GM21423 (cell line): Measurements from ENCODE around the gene SMC6.
A peak's percentile ranks its signal among the peaks of the same experiment; 100 is the strongest.

Experiments used
- ATAC-seq: cut with Tn5 transposase; IDR thresholded peaks from one replicate; pipeline ENCODE4 v1.9.1; 2021; ENCODE audit warnings: mild to moderate bottlenecking, moderate library complexity; ENCODE audit not compliant: unreplicated experiment

SMC6 gene

DNA sequence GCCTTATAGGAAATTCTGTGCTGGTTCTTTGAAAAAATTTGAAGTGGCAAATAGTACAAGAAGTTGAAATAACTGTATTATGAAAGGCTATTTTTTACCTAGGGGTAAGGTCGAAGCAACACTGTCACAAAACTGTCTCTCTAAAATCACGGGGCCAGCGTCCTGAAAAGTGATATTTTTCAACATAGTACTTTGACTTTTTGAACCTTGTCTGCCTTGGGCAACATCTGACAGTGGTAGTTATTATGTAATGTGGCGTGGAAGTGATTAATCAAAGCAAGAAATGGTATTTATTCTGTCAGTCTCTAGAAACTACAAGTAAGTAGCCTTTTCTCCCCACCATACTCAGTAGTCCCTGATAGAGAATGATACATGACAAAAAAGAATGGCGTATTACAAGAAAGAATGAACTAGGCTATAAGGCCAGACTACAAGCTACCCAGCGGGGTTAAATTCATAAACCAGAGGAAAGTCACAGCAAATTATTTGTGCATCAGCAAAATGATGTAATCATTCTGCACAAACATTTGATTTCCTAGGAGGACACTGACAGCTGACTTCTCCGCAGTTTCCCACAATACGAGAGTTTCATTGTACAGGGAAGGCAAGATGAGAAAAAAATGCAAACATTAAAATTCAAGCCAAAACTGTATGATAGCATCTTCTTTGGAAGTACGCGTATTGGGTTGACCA, 10.2 kb upstream of the SMC6 start:
- ATAC-seq = no peak

DNA sequence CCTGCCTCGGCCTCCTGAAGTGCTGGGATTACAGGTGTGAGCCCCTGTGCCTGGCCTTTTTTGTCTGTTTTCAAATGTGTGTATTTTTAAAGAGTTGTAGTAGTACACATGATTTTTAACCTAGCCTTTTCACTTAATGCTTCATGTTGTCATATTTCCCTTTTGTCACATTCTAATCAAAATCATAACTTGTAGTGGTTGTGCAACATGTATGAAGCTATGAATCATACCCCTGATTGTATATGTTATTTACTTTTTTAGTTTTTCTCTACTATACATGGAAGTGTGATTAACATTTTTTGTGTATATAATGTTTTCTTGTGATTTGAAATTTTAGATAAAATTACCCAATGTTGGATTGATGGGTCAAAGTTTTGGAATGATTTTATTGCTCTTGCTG, 8.8 kb upstream of the SMC6 start:
- no peak for ATAC-seq

DNA sequence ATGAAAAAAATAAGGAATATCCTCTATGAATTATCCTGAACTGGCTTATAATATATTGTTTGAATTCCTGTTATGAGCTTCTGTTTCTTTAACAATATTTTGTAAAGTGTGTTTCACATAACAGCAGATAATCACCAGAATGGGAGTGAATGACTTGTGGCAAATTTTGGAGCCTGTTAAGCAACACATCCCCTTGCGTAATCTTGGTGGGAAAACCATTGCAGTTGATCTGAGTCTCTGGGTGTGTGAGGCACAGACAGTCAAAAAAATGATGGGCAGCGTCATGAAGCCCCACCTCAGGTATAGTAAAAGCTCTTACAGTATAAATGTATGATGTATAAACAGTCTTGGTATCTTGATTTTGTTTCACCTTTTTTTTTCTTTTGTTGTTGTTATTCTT, 6.2 kb upstream of the SMC6 start:
- no peak for ATAC-seq

DNA sequence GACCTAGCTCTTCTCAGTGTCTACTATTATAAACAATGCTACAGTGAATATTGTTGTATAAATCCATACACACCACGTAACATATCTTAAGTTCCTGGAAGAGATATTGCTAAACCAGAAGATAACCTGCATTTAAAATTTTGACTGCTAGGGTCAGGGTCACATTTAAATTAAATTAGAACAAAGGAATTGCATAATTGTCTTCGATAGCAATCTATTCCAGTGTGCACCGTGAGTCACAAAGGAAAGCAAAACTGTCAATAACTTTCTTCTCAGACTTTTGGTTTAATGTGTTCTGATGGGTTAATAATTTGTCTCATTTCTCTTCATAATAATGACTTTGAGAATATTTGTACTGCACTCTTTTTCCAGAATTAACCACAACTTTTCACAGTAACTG, 4.5 kb upstream of the SMC6 start:
- no peak for ATAC-seq

DNA sequence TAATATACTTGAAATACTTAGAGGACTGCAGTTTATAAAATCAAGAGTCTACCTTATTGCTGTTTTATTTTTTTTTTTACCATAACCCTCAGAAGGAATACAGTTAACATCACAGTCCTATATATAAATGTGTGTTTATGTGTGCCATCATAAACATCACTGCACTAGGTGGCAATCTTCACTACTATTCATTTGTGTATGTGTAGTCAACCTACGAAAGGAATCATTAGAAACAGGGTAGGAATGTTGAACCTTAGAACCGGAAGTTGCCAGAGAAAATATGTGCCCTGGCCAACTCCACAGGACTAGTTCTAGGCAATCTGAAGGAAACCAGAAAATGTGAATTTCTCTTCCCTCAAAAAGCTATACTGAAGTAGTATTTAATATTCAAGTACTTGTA, 3.7 kb upstream of the SMC6 start:
- ATAC-seq = no peak

DNA sequence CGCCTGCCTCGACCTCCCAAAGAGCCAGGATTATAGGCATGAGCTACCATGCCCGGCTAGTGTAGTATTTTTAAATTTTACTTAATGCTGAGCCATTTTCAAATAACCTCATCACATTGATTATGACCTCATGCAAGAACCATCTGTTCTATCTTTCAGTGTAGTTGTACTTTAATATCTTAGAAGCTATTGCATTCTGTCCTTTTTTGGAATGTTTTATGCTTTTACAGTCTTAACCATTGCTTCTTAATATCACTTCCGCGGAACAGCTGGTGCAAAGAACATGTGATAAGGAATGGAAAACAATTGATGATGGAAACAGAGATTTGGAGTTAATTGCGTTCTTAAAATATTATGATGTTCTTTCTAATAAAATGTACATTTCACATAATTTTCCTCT, 3.1 kb upstream of the SMC6 start:
- no peak for ATAC-seq

DNA sequence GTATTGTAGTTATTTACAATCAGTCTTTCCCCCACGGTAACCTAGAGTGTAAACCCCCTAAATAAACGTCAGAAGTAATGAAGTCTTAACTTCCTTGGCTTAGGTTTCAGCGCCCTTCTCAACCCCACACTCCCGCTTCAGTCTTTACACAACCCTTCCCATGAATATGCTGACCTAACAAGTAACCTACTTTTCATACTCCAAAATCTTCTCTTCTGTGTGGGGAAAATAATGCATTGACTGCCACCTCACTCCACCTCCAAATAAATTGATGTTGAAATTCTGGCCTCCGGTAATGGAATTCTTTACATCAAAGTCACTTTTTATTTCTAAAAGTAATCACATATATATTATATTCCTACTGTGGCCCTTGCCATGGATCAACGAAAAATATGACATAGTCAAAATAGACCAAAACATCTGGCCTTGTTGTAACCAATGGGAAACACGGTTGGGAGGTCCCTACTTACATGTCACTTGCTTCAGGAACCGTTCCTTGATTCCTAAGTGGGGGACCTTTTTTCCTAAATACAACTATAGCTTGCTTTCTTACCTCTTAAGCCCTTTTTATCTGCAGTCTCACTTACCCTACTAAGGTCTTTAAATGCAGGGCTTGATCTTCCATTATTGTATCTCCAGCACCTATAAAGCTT, 1.3 kb upstream of the SMC6 start:
- no peak for ATAC-seq

DNA sequence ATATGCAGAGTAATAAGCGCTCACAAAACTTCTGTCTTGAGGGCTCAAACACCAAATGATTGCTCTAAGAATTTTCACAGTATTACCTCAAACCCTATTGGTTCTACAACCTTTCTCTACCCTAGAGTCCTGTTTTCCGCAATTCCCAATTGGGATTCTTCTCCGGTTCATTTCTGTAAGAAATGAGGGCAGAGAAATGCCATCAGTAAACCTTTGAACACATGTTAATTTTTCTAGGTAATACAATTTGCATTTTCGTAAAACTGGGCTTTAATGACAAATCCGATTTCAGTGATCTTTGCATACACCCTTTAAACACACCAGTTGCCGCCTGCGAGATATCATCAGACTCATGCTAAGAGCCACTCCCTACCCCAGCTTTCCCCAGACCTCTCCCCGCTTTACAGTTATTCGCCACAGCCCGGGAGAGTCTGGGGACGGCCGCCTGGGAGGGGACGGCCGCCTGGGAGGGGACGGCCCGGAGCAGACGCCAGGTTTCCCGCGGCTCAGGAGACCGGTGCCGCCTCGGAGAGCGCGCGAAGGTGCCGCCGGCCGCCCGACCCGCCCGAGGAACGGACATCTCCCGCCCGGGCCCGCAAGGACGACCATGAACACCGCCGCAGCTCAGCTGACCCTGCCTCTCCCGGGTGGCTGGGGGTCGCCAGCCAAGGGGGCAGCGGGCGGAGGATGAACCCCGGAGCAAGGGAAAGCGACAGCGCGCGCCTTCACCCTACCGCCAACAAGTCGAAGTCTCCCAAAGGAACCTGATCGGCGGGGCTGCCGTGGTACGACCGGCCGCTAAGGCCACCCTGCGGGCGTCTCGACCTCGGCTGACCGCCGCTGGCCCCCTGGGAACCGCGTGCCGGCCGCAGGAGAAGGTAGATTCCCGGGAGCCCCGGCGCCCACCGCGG, 463 bp downstream of the SMC6 start:
- ATAC-seq = peak; percentile 32

DNA sequence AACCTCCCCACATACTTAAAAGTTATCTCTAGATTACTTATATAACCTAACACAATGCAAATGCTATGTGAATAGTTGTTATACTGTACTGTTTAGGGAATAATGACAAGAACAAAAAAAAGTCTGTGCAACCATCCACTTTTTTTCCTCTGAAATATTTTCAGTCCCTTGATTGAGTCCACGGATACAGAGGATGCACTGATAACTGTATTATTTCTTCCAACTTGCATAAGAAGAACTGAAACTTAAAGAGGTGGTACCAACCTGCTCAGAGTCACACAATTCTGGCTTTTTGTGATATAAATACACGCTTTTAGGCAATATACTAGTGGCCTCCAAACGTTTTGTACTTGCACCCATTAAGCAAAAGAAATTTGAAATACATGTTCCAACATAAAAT, 1.4 kb downstream of the SMC6 start:
- peak; percentile 12 for ATAC-seq

DNA sequence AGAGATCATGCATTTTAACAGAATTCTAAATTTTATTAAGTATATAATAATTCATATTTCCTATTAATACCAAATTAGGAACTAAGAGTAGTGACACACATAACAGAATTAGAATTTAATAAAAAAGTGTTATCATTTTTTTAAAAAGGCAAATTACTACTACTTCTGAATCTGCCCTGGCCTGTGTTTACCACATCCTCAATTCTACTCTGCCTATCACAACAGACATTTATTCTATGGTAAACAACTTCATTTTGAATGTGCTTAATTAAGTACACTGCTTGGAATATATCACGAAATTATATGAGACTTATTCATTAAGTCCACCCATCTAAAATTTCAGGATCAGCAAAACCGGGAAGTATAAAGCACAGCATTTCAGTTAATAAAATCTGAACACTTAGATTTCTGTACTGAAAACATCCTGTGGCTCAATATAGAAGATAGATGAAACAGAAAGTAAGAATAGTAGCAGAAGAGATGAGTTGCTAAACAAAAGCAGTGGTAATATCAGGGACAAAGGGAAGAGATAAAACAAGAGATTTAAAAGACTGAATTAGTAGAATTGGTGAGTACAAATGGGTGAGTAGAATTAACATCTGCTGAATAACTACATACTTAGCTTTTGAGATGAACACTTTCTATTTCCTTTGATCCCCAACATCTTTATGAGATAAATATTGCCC, 3.7 kb downstream of the SMC6 start:
- peak; percentile 23 for ATAC-seq

DNA sequence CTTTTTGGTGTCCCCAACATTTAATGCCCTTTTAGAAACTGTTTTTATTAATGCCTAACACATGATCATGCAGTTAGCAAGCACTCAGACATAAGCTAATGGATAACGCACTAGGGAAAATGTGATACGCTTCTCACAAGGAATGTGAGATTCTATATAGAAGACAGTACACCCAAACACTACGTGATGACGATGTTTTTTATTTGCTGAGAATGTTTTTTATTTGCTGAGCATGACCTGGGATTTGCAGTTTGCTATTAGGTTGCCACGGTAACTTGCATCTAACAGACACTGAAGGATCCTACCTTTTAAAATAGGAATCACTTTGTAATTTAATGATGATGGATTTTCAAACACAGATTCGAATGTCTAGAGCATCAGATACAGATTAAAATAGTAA, 4.9 kb downstream of the SMC6 start:
- ATAC-seq = no peak

DNA sequence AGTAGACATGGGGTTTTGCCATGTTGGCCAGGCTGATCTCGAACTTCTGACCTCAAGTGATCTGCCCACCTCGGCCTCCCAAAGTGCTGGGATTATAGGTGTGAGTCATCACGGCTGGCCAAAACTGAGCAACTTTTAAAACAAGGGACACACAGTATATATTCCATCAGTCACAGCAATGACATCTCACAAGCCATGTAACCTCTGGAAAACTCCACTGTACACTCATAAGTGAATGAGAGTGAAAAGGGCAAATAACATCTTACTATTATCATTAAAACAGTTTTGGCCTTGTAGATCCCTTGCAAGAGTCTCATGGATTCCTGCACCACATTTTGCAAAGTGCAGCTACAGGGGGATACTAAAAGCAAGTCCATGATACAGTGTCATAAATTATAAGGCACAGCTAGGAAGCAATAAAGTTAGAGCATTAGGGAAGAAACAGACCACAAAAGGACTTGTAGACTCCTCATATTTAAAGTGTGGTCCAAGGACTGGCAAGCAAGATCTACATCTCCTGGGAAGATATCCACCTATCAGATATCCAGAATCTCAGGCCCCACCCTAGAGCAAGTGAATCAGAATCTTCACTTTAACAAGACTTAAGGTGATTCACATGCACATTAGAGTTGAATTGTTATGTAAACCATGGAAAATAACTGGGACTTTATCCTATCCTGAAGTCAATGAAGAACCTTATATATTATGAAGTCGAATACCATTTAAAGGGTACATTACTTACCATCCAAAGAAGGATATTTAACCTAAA, 5.7 kb downstream of the SMC6 start:
- ATAC-seq = no peak

DNA sequence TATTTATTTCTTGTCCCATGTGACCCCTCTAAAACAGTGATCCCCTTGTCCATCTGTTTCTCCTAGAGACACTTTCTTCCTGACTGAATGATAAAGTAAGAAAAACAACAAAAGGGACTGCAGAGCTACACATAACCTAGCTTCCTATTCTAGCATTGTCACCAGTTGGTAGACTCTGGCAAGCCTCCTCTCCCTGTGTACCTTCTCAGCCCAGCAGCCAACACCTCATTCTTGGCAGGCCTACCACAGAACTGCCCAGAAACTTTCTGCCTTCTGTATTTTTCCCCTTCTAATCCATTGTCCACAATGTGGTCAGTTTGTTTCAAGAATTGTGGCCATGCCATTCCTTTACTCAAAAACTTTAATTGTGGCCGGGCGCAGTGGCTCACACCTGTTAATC, 13.4 kb downstream of the SMC6 start:
- no peak for ATAC-seq

DNA sequence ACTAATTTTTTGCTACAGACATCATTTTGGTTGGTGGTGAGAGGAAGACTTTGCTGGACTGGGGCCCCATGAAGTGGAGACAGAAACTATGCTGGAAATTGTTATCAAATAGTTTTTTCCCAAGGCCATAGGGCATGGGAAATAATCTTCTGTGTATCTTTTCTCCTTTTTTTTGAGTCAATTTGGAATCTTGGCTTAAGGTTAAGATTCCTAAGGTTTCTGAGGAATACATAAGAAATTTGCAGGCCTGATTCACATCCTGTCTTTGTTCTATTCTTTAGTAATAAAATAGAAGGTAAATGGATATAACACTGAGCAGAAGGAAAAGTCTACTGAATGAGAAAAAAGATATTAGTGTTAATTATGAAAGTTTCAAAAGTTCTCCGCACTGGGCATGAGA, 16.6 kb downstream of the SMC6 start:
- ATAC-seq = no peak

DNA sequence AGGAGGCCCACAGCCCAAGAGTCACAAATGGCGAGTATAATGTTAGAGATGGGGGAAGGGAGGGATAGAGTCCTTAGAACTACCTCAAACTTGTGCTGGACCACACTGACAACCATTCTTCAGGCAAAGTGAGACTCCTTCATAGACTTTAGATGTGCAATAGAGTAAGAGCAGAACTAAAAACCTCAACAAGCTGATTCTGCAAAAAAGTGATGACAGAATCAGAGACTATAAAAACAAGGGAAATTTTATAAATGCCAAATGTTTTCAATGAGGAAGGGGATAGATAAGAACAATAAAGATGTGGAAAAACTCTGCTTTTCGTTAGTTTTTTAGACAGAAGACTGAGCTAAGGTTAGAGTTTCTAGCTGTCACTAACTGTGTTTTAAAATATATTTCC, 17.7 kb downstream of the SMC6 start:
- ATAC-seq = no peak

DNA sequence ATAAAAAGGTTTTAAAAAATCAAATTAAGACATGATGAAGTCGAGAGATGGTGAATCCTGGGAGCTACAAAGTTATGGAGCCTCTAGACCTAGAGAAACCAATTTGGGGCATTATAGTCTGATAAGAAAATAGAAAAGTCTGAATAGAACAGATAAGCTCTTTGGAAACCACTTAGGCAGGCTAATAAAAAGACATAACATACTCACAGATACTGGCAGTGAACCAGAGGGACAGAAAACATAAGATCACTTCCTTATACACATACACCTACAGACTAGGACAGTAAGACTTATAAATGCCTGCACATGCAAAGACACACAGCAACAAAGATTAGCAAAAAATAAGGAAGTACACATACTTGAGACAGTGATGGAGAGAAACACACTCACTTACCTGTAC, 20.0 kb downstream of the SMC6 start:
- ATAC-seq = no peak

DNA sequence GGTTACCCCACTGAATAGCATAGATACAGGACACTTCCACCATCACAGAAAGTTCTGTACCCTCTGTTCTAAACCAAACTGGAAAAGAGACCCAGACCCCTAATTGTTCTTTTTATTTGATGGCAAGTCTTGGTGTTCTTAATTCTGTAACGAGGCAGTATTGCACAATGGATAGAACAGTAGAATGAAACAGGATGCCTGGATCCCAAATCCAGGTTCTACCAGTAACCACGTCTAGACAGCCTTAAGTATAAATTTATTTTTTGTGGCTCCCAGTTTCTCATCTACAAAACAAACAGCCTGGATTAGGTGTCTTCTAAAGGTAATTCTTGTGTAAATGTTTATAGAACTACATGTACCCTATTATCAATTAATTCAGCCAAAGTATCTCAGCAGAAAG, 23.7 kb downstream of the SMC6 start:
- no peak for ATAC-seq

DNA sequence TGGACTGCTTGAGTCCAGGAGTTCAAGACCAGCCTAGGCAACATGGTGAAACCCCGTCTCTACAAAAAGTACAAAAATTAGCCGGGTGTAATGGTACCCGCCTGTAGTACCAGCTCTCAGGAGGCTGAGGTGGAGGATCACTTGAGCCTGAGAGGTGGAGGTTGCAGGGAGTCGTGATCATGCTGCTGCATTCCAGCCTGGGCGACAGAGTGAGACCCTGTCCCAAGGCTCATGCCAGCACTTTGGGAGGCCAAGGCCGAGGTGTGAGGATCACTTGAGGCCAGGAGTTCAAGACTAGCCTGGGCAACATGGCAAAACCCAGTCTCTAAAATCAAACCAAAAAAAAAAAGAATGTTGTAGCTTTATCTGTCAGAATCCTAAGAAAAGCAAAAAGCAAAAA, 25.4 kb downstream of the SMC6 start:
- no peak for ATAC-seq

DNA sequence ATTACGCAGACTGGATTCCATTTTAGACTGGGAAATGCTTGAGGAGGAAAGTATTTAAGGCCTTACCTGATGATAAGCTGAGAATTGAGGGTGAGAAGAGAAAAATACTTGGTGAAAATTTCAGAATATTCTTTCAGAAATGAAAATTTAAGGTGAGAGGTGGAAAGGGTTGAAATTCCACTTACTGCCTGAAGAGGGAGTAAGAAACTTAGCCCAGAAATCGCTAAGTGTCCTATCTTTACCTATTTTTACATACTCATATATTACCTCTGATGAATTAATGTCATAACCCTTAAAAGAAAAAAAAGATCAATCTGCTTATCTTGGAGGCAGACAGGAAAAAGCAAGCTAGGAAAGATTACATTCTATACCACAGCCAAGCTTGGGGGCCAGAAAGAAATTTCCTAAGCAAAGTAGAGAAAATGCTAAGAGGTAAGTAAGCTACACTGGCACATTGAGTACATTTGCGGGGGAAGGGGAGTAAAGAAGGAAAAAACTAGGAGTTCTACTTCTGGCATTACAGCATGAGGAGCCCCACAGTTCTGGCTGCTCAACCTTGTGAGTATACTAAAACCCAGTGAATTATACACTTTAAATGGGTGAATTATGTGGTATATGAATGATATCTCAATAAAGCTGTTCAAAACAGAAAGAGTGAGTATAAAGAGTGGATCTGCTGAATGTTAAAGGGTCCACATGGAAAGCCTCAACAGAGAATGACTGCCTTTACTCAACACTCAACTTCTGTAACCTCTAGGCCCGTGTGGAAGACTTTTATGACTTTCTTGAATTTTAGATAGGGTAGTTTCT, 33.8 kb downstream of the SMC6 start:
- peak; percentile 71 for ATAC-seq

DNA sequence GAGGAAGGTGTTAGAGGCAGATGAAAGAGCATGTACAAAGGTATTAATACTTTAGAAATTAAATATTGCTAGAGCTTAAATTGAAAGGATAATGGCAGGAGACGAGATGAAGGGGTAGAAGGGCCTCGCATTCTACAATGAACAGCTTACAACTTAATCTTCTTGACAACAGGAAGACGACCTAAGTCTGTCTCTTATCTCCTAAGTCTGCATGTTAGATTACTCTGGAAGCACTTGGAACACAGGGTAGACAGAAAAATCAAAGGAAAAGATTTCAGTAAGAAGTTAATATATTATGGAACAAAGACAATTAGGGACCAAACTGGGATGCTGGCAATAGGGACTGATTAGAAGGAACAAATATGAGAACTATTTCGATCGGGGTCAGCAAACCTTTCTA, 34.9 kb downstream of the SMC6 start:
- no peak for ATAC-seq
